CD4-positive, alpha-beta T cell treated with Interleukin-6 for 4 hours (primary cell): ENCODE measurements around the gene CDKL5.

Source experiments
- DNase-seq: peaks from one replicate; pipeline ENCODE4 v3.0.0-alpha.2; 2020; ENCODE audit warnings: mixed read lengths

The CDKL5 gene

DNA sequence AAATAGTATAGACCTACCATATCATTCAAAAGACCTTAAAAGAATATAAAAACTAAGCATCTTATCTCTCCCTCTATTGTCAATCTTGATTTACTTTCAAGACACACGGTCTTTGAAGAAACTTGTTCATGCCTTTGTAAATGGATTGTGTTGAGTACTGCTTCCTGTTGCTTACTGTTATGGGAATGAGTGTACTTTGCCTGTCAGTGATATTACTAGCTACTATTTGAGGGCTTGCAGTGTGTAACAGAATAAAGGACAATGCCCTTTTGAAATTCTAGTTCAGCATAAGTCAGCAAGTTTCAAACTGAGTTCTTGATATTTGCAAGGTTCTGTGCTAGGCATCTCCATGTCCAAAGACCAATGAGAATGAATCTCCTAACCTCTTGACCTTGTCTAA, 36.0 kb downstream of the CDKL5 start:
- no peak for DNase-seq

DNA sequence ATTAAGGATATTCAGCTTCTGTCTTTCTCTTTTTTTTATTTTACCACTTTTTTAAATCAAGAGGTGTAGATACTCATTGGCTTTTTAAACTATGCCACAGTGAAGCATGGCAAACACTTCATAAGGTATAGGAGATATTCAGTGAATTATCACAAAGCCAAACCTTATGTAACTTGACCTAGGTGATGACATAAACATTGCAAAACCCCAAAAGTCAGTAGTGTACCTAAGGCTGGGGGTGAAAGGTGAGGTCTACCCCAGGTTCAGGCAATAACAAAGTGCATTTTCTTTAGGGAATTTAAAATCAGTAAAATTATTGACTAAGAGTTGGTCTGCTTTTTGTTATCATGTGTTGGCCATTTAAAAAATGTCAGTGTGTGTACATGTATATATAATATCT, 39.1 kb downstream of the CDKL5 start:
- DNase-seq, result no peak

DNA sequence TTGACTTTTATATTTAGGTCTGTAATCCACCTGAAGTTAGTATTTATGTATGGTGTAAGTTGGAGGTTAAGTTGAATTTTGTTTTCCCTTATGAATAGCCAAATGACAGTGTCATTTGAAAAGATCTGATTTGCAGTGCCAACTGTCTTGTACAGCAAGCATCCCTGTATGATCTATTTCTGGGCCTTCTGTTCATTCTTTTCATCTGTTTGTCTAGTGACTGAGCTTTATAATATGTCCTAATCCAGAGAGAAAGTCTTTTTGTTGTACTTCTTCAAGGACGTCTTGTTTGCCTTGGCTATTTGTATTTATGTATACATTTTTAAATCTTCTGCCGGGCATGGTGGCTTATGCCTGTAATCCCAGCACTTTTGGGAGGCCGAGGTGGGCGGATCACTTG, 39.6 kb downstream of the CDKL5 start:
- no peak for DNase-seq

DNA sequence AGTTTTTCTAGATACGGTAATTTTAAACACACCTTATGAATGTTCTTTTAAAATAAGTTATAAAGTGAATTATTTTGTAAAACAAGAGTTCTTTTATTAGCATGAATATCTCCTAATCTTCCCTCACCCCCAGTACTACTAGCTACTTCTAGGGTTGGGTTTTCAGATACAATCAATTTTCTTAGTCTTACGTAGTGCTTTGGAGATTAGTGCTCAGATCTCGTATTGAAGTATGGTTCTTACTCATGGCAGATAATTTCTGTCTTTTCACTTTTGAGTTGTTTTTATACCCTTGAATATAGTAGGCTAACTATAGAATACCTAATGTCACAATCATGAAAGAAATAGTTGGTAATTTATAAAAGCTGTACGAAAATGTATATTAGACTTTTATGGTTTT, 43.2 kb downstream of the CDKL5 start:
- DNase-seq, result no peak

DNA sequence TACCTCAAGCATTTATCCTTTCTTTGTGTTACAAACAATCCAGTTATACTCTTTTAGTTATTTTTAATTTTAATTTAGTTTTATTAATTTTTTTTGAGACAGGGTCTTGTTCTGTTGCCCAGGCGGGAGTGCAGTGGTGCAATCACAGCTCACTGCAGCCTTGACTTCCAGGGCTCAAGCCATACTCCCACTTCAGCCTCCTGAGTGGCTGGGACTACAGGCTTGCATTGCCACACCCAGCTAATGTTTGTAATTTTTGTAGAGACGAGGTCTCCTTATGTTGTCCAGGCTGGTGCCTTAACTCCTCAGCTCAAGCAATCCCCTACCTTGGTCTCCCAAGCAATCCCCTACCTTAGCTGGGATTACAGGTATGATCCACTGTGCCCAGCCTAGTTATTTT, 45.9 kb downstream of the CDKL5 start:
- DNase-seq, result no peak

DNA sequence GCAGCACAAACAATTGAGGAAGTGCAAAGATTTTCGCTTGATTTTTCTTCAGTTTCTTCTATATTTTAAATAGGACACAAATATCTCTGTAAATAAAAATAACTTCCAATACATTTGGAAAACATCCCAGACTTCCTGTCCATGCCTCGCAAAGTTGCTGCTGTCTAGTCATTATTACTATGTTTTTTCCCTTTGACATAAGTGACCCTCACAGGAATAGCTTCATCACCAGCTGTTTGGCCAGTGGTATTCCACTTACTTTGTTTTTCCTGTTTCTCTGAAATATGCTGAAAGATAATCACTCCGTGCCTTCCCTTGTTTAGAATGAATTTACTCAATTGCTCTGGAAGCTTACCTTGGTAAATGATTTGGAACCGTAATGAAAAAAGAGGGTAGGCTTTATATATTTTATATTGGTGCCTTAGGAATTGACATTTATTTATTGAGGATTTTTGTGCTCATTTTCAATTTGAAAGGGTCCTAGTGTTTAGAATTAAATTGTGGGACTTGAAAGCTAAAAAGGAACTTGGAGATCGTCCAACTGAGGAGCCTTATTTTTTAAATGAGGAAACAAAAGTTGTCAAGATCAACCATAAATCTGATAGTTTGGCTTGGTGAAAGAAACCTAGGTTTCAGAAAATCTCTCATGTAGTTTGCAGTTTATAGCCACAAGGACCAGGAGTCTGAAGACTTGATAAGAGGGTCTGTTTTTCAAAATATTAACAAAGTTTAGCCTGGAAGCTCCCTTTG, 65.6 kb downstream of the CDKL5 start:
- DNase-seq, result no peak

DNA sequence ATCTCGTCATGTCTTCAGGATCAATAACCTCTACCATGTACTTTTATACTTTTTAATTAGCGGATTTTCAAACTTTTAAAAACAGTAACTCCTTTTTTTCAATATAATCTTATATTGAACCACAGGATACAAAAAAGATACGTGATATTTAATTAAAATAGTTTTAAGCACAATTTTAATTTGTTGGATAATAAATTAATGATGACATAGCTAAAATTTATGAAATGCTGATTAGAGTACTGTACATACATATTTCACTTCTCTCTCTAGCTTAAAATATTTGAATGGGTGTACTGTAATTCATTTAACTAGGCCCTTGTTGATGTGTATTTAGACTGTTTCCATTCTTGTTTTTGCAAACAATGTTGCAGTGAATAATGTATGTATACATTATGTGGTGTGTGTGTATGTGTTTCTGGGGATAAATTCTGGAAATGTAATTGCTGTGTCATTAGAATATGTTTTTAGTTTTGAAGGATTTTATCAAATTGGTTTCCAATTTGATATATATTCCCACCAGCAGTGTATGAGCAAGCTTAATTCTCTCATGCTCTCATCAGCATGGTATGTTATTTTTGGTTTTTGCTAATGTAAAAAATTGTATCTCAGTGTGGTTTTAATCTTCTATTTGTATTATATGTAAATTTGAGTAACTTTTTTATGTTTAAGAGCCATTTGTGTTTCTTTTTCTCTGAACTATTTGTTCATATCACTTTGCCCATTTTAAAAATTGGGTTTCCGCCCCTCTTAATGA, 66.4 kb downstream of the CDKL5 start:
- no peak for DNase-seq

DNA sequence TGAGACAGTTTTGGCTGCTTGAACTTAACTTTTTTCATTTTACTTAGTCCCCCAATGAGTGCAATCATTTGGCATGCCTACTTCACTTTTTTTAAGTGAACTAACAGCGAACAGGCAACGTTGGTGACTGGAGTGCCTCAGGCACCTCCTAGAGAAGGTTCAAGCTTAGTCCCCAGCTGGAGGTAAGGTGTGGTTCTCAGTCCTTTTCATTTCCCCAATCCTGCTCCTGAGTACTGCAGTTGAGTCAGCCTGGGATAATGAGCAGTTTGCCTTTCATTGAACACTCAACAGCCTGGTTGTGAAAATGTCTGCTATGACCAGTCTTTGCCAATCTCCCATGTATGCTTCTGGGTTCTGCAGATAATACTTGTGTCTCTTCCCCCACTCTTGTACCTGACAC, 109.5 kb downstream of the CDKL5 start:
- no peak for DNase-seq

DNA sequence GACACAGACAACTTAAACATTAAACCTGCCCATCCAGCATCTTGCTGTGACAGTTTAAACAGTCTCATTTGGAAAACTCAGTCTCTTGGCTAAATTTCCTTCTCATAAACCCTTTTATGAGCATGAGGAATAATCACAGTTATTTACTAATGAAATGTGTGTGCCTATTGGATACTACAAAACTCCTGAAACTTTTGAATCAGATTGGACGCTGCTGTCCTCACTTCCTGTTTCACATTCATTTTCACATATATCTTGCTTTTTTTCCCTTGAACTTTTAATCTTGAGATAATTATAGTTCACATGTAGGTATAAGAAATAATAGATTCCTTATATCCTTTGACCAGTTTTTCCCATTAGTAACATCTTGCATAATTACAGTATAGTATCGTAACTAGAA, 111.7 kb downstream of the CDKL5 start:
- no peak for DNase-seq

DNA sequence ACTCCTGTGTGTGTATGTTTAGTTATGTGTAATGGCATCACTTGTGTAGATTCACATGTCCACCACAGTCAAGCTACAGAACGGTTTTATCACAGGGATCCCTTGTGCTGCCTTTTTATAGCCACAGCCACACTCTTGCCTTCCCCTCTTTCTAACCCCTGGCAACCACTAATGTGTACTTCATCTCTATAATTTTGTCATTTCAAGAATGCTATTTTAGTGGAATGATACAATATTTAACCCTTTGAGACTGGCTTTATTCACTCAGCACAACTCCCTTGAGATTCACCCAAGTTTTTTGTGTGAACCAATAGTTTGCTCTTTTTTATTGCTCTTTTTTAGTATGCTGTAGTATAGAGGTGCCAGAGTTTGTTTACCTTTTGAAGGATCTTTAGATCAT, 112.1 kb downstream of the CDKL5 start:
- no peak for DNase-seq

DNA sequence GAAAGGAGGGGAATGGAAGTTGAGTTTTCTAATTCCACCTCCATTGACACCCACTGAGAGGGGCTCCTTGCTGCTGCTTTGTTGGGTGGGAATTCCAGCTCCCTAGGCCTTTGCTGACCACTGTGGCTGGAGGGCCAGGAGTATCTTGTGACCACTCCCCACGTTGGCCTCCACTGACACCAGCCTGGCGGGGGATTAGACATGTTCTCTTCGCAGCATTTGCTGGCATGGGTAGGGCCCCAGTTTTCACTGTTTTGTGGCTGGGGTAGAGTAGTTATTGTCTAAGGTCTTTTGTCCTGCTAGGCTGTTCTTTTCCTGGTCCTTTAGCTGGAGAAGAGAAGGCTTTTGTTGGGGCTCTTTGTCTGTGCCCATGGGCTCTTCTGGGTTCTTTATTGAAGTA, 116.7 kb downstream of the CDKL5 start:
- DNase-seq, result no peak

DNA sequence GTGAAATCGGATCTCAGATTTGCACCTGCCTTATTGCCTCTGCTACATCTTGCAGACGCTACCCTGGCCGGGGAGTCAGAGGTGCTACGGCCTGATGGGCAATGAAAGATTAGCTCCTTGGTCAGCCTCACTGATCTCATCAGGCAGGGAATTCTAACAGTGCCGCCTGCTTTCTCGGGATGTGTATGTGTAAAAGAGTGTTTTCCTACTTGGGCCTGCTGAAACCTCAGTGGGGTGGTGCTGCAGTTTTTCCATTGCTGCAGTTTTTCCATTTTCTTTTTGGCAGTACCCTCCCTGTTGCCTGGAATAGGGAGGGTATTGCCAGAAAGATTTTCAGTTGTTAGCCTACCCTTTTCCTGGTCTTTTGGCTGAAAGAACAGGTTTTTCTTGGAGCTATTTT, 117.5 kb downstream of the CDKL5 start:
- no peak for DNase-seq

DNA sequence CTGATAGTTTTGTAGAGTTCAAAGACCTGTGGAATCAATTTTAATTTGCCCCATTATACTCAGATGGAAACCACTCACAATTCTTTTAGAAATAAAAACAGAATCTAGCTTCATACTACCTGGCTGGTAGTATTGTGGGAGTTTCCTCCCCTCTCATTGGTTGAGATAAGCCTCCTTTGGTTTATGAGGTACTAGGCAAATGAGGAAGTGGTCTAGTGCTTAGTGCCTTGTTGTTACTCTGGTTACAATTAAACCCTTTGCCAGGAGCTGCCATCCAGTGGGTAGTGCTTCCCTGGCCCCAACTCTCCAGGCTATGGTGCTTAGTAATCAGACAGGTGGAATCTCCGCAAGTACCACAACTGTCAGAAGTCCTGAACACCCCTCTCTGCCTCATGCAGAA, 118.3 kb downstream of the CDKL5 start:
- no peak for DNase-seq

DNA sequence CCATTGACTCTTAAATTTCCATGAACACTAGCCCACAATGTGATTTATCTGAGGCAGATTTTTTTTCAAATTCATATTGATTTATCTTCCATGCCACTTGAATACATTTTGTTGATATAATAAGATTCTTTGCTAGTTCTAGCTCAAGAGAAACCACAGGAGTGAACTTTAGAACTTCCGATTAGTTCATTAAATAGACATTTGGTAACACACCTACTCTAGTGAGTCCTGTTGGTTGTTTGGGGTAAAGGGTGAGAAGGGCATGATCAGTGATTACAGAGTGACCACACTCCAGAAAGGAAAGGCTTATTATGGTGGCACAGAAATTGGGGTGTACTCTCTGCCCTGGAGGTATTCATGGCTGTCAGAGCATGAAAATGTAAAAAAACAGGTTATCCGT, 120.4 kb downstream of the CDKL5 start:
- no peak for DNase-seq

DNA sequence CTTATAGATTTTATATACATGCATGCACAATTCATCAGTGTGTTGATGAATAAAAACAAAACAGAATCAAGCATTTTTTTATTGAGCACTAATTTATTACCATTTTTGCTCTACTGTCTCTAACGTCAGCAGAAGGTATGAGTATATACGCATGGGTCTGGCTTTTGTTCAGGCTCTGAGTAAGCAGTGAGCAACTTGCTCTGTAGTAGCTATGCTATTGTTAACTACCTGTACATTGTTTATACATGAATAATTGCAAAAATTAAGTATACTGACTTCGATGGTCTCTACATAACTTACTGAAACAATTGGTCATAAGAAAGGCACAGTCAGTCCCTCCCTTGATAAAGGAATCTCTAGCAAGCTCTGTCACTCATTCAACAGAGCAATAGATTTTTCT, 123.6 kb downstream of the CDKL5 start:
- no peak for DNase-seq

DNA sequence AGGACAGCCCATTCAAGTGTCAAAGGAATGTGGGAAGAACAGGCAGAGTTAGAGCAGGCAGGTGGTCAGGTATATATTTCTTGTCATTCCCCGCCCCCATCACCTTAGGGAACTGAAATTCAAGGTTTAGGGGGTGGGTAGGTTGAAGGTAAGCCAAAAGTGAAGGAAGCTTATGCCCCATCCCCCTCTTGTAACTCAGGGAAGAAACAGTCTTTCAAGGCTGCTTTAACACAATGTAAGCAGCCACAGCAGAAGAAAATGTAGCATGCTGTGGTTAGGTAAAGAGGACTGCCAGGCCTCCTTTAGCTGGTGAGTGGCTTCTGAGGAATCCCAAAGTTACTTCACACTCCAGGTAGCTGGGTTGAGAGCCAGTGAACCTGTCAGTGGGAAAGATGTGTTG, 124.2 kb downstream of the CDKL5 start:
- DNase-seq, result no peak

DNA sequence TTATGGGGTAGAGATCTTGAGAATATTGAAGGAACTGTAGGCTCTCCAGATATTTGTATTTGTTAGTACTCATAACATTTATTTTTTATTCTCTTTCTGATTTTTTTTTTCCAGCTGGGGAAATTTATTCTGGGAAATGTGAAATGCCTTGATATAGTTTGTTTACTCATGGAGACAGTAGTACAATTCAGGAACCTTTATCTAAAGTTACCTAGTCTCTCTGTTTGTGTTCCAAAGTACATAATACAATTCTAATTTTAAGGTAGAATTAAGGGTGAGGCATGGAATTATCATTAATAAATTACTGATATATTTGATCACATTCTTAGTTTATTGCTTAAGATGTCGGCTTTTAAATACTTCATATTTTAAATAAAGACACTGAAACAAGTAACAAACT, 132.5 kb downstream of the CDKL5 start:
- no peak for DNase-seq

DNA sequence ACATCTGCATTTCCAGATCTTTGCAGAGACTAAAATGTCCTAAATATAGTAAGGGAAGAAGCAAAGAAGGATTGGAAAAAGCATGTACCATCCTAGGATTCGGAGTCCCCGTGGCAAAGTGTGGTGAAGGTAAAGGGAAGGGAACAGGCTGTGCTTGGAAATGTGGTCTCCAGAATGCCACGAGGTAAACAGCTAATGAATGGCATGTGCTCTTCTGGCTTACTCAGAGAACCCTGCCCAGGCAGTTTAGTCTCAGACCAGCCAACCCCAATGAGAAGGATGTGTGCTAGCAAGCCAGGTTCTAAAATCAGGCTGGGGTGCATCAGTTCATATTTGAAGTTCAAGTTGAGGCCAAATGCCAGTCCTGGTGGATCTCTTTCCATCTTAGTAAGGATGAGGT, 133.4 kb downstream of the CDKL5 start:
- DNase-seq, result no peak

DNA sequence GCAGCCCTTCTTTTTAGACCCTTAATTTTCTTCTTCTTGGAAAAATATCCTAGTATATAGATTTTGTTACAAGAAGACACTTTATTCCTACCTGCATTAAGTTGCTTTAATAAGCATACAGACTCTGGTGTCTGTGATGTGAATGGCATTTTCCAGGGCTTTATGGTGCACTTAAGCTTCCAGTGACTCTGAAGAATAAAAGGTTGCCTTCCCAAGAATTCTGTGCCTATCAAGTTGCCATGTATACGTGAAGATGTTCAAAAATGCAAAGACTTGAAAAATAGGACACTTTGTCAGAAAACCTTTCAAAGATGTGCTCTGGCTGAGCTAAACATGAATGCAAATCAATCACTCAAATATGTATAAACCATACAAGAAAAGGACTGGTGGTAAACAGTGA, 135.6 kb downstream of the CDKL5 start:
- no peak for DNase-seq

DNA sequence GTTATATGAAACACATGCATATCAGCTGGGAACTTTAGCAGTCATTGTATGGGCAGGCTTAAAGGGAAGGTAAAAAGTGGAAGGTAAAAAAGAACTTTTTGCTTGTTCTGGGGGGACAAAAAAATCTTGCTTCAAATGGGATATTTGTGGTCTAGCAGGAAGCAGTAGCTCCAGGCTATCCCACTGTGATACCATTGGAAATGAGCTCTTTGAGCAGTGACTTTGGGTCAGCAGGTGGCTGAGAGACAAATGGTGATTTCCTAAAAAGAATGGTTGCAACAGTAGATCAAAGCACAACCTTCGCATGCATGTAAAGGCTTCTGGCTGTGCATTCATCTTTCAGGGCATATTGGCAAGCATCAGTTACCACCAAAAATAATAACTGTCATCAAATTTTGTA, 140.3 kb downstream of the CDKL5 start:
- DNase-seq, result no peak

DNA sequence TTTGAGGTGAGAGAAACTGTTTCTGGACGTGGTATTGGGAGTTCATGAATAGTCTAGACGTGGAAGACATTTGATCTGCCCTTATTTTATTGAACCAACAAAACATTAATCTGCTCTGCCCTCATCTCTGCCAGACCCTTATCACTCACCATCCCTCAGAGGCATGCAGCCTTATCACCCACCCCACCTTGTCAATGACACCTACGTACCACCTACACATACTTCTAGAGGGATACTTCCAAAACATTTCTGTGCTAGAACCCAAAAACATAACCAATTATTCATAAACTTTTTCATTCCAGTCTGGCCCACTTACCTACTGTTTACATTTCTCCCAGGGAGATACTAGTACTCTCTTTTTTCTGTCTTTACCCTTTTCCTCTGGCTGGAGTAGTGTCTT, 141.3 kb downstream of the CDKL5 start:
- DNase-seq, result no peak

DNA sequence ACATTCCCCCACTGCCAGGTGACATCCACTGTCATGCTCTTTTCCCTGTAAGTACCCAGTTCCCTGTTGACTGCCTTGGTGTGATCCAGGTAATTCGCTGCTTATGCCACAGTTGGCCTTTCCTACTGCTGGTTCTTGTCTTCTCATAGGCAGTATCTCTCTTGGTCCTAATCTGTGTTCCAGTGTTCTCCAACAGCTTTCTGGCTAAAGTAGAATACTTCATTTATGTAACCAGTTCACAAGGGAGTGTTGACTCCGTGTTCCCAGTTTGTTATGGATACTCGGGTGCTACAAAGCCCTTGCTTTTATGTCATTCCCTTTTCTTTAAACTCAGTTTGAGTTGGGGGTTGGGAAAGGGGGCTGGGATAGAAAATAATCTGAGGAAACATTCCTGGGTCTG, 148.1 kb downstream of the CDKL5 start:
- no peak for DNase-seq

DNA sequence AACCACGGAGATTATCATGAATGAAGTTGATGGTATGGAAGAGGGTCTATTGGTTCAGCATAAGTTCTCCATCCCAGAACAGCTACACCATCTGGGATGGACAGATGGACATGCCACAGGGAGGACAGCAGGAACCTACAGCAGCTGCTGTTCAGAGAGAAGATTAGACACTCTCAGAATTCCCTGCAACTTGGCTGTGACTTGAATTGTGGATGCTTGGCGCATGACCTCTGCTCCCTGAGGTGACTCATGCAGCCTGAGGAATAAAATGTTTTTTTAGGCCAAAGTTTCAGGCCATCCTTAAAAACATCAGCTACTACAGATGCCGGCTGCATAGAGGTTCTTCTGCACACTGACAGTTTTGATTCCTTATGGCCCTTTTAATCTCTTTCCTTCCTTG, 149.2 kb downstream of the CDKL5 start:
- DNase-seq, result no peak

DNA sequence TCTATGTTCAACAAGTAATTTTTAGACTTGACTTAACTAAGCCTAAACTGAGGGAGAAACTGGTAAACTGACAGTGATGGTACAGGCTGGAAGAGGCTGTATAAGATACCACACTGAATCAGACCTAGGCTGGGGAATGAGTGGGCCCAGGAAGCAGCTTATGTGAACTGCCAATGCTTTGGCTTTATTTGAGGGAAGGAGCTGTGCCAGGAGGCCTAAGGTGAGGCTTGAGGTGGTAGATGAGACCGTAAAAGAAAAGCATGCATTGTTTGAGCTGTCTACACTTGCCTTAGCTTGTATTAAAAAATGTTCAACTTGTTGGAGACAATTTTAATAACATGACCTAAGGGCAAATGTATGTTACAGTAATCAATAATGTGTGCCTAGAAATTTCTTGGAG, 150.3 kb downstream of the CDKL5 start:
- no peak for DNase-seq

DNA sequence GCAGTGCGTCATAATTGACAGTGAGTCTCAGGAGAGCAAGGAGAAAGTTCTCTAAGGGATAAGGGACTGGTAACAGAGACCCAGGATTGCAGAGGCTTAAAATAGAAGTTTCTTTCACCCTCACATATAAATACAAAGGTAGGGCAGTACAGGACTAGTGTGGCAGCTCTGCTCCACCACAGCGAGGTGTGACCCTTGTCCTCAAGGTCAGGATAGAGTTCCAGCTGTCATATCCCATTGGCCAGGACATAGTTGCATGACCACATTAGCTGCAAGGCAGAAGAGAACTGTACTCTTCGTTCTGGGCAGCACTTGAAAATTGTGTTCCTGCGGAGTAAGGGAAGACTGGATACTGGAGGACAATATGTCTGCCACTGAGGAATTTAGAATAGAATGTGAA, 152.0 kb downstream of the CDKL5 start:
- DNase-seq, result no peak
